ENCODE measurements around the gene SUMO2.

The SUMO2 gene

DNA sequence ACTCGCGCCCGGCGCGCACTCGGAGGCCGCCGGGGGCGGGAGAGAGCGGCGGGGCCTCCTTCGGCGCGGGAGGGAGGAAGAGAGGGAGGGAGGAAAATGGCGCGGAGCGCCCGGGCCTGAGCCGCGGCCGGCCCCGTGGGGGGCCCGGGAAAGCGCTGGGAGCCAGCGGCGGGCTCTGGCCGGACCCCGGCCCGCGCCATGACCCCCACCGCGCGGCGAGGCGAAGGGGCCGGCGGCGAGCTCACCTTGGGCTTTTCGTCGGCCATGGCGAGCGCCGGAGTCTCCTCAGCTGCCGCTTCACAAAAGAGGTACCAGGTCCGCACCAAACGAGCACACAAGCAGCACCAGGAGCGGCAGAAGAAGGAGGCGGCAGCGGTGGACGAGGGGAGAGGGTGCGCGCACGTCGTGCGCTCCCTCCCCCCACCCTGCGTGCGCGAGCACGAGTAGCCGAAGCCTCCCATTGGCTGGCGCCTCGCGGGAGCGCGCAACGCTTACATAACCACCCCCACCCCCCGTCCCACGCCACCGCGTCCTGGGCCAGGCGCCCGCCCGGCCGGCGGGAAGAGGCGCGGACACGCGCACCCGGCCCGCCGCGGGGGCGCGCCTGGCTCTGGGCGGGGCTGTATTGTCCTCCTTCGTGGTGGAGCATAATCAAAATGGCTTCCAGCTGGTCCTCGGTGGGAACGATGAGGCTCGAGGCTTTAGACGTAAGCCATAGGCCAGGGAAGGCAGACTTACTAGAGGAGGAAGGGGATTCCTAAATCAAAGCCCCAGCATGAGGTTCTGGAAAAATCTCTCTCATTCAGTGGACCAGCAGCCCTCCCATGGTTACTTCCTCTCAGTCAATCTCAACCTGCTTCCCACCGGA is at the start of gene SUMO2:
Gene SUMO2, minus strand, starts transcription at position 391 of the 868 bp plus-strand sequence. Its CDS starts 125 bp downstream, at position 266.
- CTCF ChIA-PET = interaction anchor here (0.6 to 2.5 kb wide), 4 partner anchors 20 to 248 kb away, joined by 3 to 13 read pairs (median 4); no protein-coding TSS in a partner anchor
- peak within 1 kb of the TSS; percentile 95 for H3K27ac ChIP-seq (ENCODE audit: extremely low read depth, low read depth, low read length)
- peaks cover 5% of the 10 kb centered on the region; the same call in 1 of the 2 replicates for H3K4me1 ChIP-seq (ENCODE audit: control insufficient read depth, insufficient read depth, low read length)
- peaks cover 30 to 35% of the 10 kb centered on the region in 2 experiments for H3K36me3 ChIP-seq (ENCODE audit: control insufficient read depth in 2 of 2, insufficient read depth in 1 of 2, low read length in 2 of 2)
- no peaks in the 10 kb centered on the region for H3K9me3 ChIP-seq (ENCODE audit: control insufficient read depth, insufficient read depth, low read depth, low read length)
- POLR2A ChIA-PET = interaction anchor here (0.5 to 1.9 kb wide), 12 partner anchors 9 to 223 kb away, joined by 3 to 14 read pairs (median 4); partner anchors contain the start of genes GRB2, JPT1, MIF4GD and SLC25A19
- H3K4me3 ChIP-seq (ENCODE audit: low read depth, low read length) = peak within 1 kb of the TSS; percentile 56
- TF ChIP-seq, protein P1, sequence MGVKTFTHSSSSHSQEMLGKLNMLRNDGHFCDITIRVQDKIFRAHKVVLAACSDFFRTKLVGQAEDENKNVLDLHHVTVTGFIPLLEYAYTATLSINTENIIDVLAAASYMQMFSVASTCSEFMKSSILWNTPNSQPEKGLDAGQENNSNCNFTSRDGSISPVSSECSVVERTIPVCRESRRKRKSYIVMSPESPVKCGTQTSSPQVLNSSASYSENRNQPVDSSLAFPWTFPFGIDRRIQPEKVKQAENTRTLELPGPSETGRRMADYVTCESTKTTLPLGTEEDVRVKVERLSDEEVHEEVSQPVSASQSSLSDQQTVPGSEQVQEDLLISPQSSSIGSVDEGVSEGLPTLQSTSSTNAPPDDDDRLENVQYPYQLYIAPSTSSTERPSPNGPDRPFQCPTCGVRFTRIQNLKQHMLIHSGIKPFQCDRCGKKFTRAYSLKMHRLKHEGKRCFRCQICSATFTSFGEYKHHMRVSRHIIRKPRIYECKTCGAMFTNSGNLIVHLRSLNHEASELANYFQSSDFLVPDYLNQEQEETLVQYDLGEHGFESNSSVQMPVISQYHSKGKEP (tag by site-specific recombination; IDR thresholded peaks at IDR 0.05) = 0 out of 2 replicates have a peak, but pooled peaks have one; percentile 11
- TF ChIP-seq ZNF701 (tag by site-specific recombination; IDR thresholded peaks at IDR 0.05) (no peak), ZNF596 (tag by site-specific recombination; IDR thresholded peaks at IDR 0.05) (0 out of 2 replicates have a peak, but pooled peaks have one; percentile 31), SP3 (tag by site-specific recombination; IDR thresholded peaks at IDR 0.05) (peak; percentile 43; the same call in 1 of the 2 replicates), ZNF677 (tag by site-specific recombination; IDR thresholded peaks at IDR 0.05) (0 out of 2 replicates have a peak, but pooled peaks have one; percentile 43), ZSCAN30 (tag by site-specific recombination; IDR thresholded peaks at IDR 0.05) (0 out of 2 replicates have a peak, but pooled peaks have one; percentile 9), ZNF843 (tag by site-specific recombination; IDR thresholded peaks at IDR 0.05) (0 out of 2 replicates have a peak, but pooled peaks have one; percentile 34), YY1 (tag by site-specific recombination; IDR thresholded peaks at IDR 0.05) (peak; percentile 58), ZFHX2 (tag by site-specific recombination; conservative IDR thresholded peaks at IDR 0.05) (peak; percentile 53), KLF16 (tag by site-specific recombination; IDR thresholded peaks at IDR 0.05) (0 out of 2 replicates have a peak, but pooled peaks have one; percentile 49), ZNF366 (tag by site-specific recombination; conservative IDR thresholded peaks at IDR 0.05) (peak; percentile 59; the same call in 1 of the 2 replicates), ZNF324 (tag by site-specific recombination; IDR thresholded peaks at IDR 0.05) (0 out of 2 replicates have a peak, but pooled peaks have one; percentile 32), ZNF266 (tag by site-specific recombination; IDR thresholded peaks at IDR 0.05; ENCODE audit: low read depth) (no peak), IKZF3 (tag by site-specific recombination; IDR thresholded peaks at IDR 0.05) (peak; percentile 44), SP2 (tag by site-specific recombination; IDR thresholded peaks at IDR 0.05) (peak; percentile 68), ZNF214 (tag by site-specific recombination; IDR thresholded peaks at IDR 0.05; ENCODE audit: borderline replicate concordance) (no peak), ZBTB1 (tag by site-specific recombination; IDR thresholded peaks at IDR 0.05) (peak; percentile 13; the same call in 1 of the 2 replicates), HOXC10 (CRISPR knock-in tag; IDR thresholded peaks at IDR 0.05) (0 out of 2 replicates have a peak, but pooled peaks have one; percentile 63), GLIS1 (tag by site-specific recombination; IDR thresholded peaks at IDR 0.05) (peak; percentile 60), ZNF221 (tag by site-specific recombination; IDR thresholded peaks at IDR 0.05; ENCODE audit: borderline replicate concordance) (no peak), ZEB2 (tag by site-specific recombination; IDR thresholded peaks at IDR 0.05) (peak; percentile 35; the same call in 1 of the 2 replicates), ZNF280C (tag by site-specific recombination; IDR thresholded peaks at IDR 0.05) (no peak), REPIN1 (tag by site-specific recombination; IDR thresholded peaks at IDR 0.05; ENCODE audit: low read depth) (no peak), GLIS2 (tag by site-specific recombination; IDR thresholded peaks at IDR 0.05) (peak; percentile 57; the same call in 1 of the 2 replicates)
- TF ChIP-seq, protein P2, sequence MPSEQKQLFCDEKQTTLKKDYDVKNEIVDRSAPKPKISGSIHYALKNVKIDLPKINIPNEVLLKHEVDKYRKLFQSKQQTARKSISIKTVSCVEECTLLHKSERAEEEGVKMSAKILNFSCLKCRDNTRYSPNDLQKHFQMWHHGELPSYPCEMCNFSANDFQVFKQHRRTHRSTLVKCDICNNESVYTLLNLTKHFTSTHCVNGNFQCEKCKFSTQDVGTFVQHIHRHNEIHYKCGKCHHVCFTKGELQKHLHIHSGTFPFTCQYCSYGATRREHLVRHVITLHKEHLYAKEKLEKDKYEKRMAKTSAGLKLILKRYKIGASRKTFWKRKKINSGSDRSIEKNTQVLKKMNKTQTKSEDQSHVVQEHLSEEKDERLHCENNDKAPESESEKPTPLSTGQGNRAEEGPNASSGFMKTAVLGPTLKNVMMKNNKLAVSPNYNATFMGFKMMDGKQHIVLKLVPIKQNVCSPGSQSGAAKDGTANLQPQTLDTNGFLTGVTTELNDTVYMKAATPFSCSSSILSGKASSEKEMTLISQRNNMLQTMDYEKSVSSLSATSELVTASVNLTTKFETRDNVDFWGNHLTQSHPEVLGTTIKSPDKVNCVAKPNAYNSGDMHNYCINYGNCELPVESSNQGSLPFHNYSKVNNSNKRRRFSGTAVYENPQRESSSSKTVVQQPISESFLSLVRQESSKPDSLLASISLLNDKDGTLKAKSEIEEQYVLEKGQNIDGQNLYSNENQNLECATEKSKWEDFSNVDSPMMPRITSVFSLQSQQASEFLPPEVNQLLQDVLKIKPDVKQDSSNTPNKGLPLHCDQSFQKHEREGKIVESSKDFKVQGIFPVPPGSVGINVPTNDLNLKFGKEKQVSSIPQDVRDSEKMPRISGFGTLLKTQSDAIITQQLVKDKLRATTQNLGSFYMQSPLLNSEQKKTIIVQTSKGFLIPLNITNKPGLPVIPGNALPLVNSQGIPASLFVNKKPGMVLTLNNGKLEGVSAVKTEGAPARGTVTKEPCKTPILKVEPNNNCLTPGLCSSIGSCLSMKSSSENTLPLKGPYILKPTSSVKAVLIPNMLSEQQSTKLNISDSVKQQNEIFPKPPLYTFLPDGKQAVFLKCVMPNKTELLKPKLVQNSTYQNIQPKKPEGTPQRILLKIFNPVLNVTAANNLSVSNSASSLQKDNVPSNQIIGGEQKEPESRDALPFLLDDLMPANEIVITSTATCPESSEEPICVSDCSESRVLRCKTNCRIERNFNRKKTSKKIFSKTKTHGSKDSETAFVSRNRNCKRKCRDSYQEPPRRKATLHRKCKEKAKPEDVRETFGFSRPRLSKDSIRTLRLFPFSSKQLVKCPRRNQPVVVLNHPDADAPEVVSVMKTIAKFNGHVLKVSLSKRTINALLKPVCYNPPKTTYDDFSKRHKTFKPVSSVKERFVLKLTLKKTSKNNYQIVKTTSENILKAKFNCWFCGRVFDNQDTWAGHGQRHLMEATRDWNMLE (tag by site-specific recombination; conservative IDR thresholded peaks at IDR 0.05; ENCODE audit: low read depth) = 0 out of 2 replicates have a peak, but pooled peaks have one; percentile 16
- TF ChIP-seq, protein P3, sequence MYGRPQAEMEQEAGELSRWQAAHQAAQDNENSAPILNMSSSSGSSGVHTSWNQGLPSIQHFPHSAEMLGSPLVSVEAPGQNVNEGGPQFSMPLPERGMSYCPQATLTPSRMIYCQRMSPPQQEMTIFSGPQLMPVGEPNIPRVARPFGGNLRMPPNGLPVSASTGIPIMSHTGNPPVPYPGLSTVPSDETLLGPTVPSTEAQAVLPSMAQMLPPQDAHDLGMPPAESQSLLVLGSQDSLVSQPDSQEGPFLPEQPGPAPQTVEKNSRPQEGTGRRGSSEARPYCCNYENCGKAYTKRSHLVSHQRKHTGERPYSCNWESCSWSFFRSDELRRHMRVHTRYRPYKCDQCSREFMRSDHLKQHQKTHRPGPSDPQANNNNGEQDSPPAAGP (tag by site-specific recombination; IDR thresholded peaks at IDR 0.05) = peak; percentile 41
